HG03108 (cell line): ENCODE data around the gene TDRD9.

ENCODE experiments used
- ATAC-seq: cut with Tn5 transposase; IDR thresholded peaks from one replicate; pipeline ENCODE4 v1.9.1; 2021; ENCODE audit warnings: moderate library complexity; ENCODE audit not compliant: unreplicated experiment

The TDRD9 gene

GRCh38 chr14:104062281-104062680 is 134.0 kb downstream of the TDRD9 start:
- ATAC-seq: no peak

GRCh38 chr14:104064003-104064402 is 135.7 kb downstream of the TDRD9 start:
- ATAC-seq: no peak

DNA sequence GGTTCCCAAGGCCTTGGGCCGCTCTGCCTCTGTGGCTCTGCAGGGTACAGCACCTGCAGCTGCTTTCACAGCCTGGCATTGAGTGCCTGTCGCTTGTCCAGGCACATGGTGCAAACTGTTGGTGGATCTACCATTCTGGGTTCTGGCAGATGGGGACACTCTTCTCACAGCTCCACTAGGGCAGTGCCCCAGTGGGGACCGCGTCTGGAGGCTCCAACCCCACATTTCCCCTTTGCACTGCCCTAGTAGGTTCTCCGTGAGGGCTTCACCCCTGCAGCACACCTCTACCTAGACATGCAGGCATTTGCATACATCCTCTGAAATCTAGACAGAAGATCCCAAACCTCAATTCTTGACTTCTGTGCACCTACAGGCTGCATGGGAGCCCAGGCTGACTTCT is 138.0 kb downstream of the TDRD9 start:
- ATAC-seq: no peak

- no peak for ATAC-seq
Observed at GRCh38 chr14:104066719-104067295, 138.6 kb downstream of the TDRD9 start.

DNA sequence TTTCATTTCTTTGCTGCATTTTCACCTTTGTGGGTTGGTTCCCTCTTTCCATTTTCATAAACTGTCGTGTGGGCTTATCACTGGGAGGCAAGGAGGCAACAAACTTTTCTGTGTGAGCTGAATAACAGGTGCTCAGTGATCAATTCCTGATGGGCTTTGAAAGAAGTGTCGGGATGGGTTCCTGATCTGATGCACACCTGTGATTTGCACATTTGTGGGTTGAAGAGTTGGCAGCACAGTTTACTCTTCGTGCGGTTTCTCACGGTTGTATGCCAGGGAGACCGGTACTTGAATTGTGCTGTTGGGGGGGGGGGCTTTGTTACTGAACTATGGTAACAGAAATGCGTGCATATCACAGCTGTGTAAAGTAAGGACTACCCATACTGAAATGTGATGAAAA is 141.3 kb downstream of the TDRD9 start:
- ATAC-seq: no peak

- no peak for ATAC-seq
Observed at GRCh38 chr14:104072586-104072985, 144.3 kb downstream of the TDRD9 start.

GRCh38 chr14:104073764-104074163 is 145.5 kb downstream of the TDRD9 start:
- ATAC-seq: no peak

DNA sequence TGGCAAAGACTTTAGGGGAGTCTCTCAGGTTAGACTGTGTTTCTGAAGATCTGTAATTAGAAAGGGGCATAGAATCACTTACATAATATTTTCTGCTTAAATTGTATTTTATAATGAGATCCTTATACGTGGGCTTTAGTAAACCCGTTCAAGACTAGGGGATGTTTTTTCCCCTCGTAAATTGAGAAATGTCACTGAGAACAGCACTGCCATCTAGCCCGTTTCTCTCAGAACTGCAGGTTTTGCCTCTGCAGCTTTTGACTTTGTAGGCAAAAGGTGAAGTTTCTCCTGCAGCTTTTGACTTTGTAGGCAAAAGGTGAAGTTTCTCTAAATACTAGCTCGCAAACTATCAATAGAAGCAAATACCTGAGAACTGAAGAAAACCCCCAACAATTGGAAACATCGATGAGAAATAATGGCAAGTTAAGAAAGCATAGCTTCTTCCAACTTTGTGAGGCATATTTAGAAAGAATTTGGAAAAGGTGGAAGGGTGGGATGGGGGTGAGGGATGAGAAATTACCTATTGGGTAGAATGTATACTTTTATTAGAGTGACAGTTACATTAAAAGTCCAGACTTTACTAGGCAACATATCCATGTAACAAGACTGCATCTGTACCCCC is 147.4 kb downstream of the TDRD9 start:
- ATAC-seq: no peak

DNA sequence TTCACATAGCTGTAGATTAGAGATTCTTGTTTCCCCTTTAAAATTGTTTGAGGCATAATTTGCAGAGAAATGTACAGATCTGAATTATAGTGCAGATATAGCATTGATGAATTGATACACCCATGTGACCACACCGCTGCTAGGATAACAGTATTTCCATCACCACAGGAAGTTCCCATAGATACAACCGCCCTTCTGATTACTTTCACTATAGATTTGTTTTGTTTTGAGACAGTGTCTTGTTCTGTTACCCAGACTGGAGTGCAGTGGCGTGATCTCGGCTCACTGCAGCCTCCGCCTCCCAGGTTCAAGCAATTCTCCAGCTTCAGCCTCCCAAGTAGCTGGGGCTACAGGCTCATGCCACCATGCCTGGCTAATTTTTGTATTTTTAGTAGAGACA is 148.5 kb downstream of the TDRD9 start:
- no peak for ATAC-seq

GRCh38 chr14:104078031-104078455 is 149.8 kb downstream of the TDRD9 start:
- ATAC-seq: peak; percentile 98

DNA sequence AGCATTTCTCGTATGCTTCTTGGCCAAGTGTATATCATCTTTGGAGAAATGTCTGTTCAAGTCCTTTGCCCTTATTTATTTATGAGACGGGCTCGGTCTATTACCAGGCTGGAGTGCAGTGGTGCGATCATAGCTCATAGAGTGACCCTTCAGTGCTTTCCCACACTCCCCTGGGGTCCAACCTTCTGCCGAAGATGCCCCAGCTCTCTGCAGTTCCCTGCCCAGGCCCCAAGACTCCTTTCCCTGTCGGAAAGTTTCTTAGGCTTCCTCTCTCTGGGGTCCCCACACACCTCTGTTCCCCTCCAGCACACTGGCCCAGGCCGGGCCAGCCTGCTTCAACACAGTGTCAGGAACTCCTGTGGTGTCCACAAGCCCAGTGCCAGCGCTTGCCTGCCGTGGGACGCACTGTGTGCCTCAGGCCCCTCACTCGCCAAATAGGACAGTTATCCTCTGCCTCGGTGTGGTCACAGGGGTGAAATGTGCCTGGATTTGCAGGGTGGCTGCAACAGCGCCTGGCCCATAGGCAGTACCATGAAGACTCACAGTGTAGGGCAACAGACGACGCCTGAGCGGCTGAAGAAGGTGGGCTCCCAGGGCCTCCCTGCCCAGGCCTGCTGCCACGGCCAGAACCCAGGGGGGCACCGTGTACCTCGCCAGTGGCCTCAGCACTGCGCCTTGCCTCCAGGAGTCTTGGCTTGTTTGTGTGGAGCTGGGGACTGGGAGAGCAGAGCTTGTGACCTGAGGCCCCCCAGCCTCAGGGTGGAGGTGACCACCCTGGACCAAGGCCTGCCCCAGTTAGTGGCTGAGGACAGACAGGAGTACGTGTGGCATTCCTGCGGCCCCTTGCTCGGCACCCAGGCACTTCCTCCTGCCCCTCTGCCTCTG is 152.4 kb downstream of the TDRD9 start:
- ATAC-seq: no peak

GRCh38 chr14:104081261-104081835 is 153.1 kb downstream of the TDRD9 start:
- no peak for ATAC-seq

DNA sequence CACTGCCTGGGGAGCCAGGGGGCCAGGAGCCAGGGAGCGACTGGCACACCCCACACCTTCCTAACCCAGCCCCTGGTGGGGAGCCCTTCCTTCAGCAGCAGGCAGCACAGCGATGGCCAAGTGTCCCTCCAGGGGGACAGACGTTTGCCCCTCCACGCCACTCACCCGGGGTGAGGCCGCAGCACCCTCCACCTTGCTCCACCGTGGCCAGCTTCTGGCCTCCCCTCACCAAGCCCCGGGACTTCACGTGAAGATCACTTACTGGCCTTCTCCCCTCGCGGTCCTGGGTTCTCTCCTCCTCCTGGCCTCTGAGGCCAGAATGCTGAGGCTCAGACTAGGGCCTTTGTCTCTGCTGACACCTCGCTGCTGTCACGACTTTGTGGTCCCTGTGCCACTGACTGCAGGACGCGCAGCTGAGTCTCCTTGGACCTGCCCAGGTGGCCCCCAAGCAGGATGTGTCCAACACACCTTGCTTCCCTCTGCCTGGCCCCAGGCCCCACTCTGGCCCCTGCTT is 153.8 kb downstream of the TDRD9 start:
- no peak for ATAC-seq

DNA sequence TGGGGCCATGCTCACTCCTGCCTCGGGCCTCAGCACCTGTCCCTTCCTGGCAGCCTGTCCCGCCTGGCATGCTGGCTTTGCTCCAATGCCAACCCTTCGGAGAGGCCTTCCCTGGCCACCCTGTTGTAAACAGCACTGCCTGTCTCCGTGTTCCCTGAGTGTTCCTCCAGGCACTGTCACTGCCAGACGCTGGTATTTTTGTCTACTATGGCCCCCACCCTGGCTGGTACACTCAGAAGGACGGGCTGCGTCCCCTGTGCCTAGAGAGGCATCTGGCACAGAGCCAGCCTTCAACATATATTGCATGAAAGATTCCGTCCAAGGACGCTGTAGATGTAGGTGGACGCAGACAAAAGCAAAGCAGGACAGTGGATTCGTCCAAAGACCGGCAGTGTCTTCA is 154.6 kb downstream of the TDRD9 start:
- ATAC-seq: no peak

DNA sequence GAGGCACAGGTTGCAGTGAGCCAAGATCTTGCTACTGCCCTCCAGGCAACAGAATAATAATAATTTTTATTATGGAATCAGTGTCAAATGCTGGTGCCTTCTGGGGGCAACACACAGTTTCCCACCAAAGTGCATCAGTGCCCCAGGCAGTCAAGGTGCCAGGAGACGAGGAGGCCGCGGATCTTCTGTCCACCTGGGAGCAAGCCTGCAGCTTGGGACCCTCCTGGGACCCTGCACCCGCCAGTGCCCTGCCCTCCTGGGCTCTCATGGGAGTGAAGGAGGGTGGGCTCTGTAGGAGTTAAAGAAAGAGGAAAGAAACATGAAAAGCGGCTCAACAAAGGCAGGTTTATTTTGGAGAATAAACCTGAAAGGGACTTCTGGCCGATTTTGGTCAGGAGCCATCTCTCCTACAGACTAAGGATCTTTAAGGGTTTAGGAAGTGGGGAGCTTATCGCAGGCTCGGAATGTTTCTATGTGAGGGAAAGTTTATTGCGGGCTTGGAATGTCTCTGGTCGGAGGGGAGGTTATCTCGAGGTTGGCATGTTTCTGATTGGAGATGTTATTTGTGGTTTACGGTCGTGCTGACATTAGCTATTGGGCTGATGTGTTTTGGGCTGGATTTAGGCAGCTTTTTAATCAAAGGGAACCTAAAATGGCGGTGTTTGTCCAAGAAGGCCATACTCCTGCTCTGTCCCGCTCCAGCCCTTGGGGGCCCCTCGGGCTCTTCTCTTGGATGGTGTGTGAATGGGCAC is 156.2 kb downstream of the TDRD9 start:
- ATAC-seq: no peak

DNA sequence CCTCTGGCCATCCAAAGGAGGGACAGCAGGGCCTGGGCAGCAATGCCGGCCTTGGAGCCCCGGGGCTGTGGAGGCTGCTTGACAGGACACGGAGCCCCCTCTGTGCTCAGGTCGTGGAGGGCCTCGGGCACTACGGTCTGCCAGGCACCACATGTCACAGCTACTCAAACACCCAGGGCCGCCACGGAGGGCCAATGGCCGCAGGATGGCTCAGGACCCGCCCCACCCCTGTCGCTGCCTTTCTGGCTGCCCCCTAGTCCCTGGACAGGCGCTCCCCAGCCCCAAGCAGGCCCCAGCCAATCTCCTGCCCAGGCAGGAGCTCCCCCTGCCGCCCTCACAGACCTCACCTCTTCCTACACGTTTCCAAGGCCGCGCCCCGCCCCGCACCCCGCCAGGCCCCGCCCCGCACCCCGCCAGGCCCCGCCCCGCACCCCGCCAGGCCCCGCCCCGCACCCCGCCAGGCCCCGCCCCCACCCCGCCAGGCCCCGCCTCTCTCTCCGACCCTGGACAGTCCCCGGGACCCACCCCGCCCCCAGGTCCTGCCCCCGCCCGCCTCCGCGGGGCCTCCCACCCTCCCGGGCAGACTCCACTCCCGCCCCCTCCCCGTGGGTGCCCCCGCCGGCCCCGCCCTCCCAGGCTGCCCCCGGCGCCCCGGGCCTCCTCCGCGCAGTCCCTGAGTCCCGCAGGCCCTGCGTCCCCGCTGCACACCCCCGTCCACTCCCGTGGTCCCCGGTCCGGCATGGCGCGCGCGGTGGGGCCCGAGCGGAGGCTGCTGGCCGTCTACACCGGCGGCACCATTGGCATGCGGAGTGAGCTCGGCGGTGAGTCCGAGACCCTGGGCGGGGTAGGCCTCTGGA is 157.0 kb downstream of the TDRD9 start, which contains the start of gene ASPG:
Gene ASPG (plus strand): TSS at position 669 of the 857 bp plus-strand sequence. CDS start 71 bp downstream, at position 740.
- ATAC-seq: no peak

DNA sequence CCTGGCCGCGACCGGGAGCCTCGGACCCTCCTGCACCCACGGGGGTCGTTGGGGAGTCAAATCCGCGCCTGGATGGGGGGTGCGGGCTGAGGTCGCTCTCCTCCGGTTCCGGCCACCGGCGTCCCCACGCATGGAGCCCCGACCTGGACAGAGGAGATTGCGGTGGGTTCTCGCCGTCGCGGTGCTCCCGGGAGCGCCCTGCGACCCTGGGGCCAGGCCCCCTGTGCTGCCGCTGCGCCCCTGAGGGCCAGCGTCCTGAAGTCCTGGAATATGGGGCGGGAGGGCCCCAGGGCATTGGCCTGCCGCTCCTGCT is 157.6 kb downstream of the TDRD9 start:
- no peak for ATAC-seq

DNA sequence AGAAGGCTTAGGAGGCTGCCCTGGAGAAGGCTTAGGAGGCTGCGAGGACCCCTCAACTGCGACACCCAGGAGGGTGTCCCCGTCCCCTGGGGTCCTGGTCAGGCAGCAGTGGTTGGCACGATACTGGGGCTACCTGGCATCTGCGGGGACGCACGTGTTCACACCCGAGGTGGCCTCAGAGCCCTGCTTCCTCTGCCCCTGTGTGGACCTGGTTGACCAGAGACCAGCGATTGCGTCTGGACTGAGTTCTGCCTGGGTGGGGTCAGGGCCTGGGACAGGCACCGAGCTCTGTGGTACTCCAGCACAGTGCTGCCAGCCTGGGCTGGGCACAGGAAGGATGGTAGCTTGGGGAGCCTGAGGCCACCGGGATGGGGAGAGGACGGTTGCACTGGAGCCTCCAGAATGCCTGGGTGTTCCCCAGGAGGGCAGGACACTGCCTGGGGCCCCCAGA is 158.0 kb downstream of the TDRD9 start:
- ATAC-seq: no peak

- ATAC-seq: no peak
Observed at GRCh38 chr14:104086661-104087461, 158.6 kb downstream of the TDRD9 start.
